ENCODE measurements around the gene SLC25A13. TPM values are rescaled to one million over a fixed set of nuclear protein-coding genes. Genes with fewer than 3 reads are reported as not detected.
A peak's percentile ranks its signal among the peaks of the same experiment; 100 is the strongest.

SLC25A13 gene
- total and polyA plus RNA-seq, 2 donors (not counting 1 experiment from before 2014, with no cell fraction given), result 6.9 to 12.0 TPM

DNA sequence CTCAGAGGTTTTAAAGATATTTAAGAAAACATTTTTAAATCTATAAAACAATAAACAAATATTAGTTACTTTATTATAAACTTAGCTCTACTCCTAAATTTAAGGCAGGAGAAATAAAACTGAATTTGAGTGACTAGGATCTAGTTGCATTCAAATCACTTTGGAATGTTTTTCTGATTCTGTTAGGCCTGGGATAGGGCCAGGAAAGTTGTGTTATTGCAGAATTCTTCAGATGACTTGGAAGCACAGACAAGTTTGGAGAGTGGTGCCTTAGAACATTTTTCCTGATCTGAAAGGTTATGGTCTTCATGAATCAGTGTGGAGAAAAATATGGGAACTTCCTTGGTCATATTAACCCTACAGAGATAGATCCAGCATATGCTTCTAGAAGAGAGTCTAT, 15.6 kb upstream of the SLC25A13 start:
- Histone ChIP-seq H3K27ac (ENCODE audit: insufficient read depth, low read length) (no peak overlapping the region), H4K20me1 (ENCODE audit: control insufficient read depth, extremely low read depth, insufficient read depth, low read length) (no peaks in the 10 kb centered on the region), H3K27me3 (ENCODE audit: control insufficient read depth, insufficient read depth, low read length) (no peaks in the 10 kb centered on the region), H3K36me3 (ENCODE audit: control insufficient read depth, insufficient read depth, low read length) (no peaks in the 10 kb centered on the region), H2AFZ (ENCODE audit: low read length) (no peak overlapping the region), H3K79me2 (ENCODE audit: control insufficient read depth, insufficient read depth, low read length) (no peaks in the 10 kb centered on the region), H3K9me3 (ENCODE audit: control insufficient read depth, insufficient read depth, low read depth, low read length) (no peaks in the 10 kb centered on the region), H3K4me3 (replicated peaks in 1 of 4; ENCODE audit: control extremely low read depth in 1 of 4, insufficient read depth in 1 of 4, low read depth in 3 of 4, low read length in 4 of 4) (no peak overlapping the region), H3K4me2 (ENCODE audit: extremely low read depth, insufficient read depth, low read length) (no peak overlapping the region), H3K4me1 (ENCODE audit: control insufficient read depth, extremely low read depth, insufficient read depth, low read length) (no peaks in the 10 kb centered on the region), H3K9ac (ENCODE audit: insufficient read depth, low read length) (no peak overlapping the region)
- peak in 1 of 2 donors; percentile 34 for DNase-seq (ENCODE audit: low read depth in 2 of 2)
- TF ChIP-seq EZH2 (IDR thresholded peaks at IDR 0.05; ENCODE audit: low read length, missing control alignments), result no peak
- TF ChIP-seq, protein P1, sequence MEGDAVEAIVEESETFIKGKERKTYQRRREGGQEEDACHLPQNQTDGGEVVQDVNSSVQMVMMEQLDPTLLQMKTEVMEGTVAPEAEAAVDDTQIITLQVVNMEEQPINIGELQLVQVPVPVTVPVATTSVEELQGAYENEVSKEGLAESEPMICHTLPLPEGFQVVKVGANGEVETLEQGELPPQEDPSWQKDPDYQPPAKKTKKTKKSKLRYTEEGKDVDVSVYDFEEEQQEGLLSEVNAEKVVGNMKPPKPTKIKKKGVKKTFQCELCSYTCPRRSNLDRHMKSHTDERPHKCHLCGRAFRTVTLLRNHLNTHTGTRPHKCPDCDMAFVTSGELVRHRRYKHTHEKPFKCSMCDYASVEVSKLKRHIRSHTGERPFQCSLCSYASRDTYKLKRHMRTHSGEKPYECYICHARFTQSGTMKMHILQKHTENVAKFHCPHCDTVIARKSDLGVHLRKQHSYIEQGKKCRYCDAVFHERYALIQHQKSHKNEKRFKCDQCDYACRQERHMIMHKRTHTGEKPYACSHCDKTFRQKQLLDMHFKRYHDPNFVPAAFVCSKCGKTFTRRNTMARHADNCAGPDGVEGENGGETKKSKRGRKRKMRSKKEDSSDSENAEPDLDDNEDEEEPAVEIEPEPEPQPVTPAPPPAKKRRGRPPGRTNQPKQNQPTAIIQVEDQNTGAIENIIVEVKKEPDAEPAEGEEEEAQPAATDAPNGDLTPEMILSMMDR (conservative IDR thresholded peaks at IDR 0.05 in 1 of 2, IDR thresholded peaks at IDR 0.05 in 1 of 2; ENCODE audit: low read depth in 1 of 2, low read length in 2 of 2), result no peak

DNA sequence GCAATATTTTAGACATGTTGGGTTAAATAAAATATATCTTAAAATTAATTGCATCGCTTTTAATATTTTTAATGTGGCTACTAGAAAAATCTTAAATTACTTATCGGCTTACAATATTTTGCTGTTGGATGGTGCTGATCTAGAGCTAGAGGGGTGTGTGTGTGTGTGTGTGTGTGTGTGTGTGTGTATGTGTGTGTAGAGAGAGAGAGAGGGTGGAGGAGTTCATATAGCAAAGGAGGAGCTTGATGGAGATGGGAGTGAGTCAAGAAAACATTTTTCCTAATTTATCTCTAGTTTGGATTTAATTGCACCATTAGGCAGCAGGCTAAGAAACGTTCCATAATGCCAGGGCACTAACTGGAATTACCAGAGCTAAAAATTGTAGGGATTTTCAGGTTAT, 10.4 kb upstream of the SLC25A13 start:
- no peaks in the 10 kb centered on the region for H4K20me1 ChIP-seq (ENCODE audit: control insufficient read depth, extremely low read depth, insufficient read depth, low read length)
- TF ChIP-seq EZH2 (IDR thresholded peaks at IDR 0.05; ENCODE audit: low read length, missing control alignments), result no peak
- TF ChIP-seq, protein P1 (conservative IDR thresholded peaks at IDR 0.05 in 1 of 2, IDR thresholded peaks at IDR 0.05 in 1 of 2; ENCODE audit: low read depth in 1 of 2, low read length in 2 of 2), result no peak
- no peak overlapping the region for H3K4me3 ChIP-seq (replicated peaks in 1 of 4; ENCODE audit: control extremely low read depth in 1 of 4, insufficient read depth in 1 of 4, low read depth in 3 of 4, low read length in 4 of 4)
- no peak for DNase-seq (ENCODE audit: low read depth in 2 of 2)
- no peaks in the 10 kb centered on the region for H3K79me2 ChIP-seq (ENCODE audit: control insufficient read depth, insufficient read depth, low read length)
- H3K4me2 ChIP-seq (ENCODE audit: extremely low read depth, insufficient read depth, low read length), result no peak overlapping the region
- no peaks in the 10 kb centered on the region for H3K9me3 ChIP-seq (ENCODE audit: control insufficient read depth, insufficient read depth, low read depth, low read length)
- no peak overlapping the region for H3K9ac ChIP-seq (ENCODE audit: insufficient read depth, low read length)
- no peak overlapping the region for H2AFZ ChIP-seq (ENCODE audit: low read length)
- H3K36me3 ChIP-seq (ENCODE audit: control insufficient read depth, insufficient read depth, low read length), result no peaks in the 10 kb centered on the region
- no peaks in the 10 kb centered on the region for H3K4me1 ChIP-seq (ENCODE audit: control insufficient read depth, extremely low read depth, insufficient read depth, low read length)
- no peak overlapping the region for H3K27ac ChIP-seq (ENCODE audit: insufficient read depth, low read length)
- H3K27me3 ChIP-seq (ENCODE audit: control insufficient read depth, insufficient read depth, low read length), result no peaks in the 10 kb centered on the region

DNA sequence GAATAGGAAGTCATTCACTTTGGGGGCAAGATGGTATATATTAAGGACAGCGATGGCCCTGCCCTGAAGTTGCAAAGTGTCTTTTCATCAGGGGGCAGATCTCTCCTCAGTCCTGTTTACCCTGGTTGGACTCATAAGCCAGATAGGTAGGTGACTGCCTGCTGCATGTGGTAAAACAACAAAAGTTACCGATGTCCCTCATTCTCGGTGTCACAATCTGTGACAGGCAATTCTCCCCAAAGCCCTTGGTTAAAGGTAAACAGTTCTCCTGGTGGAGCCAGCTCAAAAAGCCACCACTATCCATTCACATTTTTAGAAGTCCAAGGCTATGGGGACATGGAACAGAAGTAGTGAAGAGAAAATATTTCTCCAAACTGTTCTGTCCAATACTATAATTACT, 9.9 kb upstream of the SLC25A13 start:
- Histone ChIP-seq H3K4me2 (ENCODE audit: extremely low read depth, insufficient read depth, low read length) (no peak overlapping the region), H3K36me3 (ENCODE audit: control insufficient read depth, insufficient read depth, low read length) (no peaks in the 10 kb centered on the region), H3K9me3 (ENCODE audit: control insufficient read depth, insufficient read depth, low read depth, low read length) (no peaks in the 10 kb centered on the region), H3K27ac (ENCODE audit: insufficient read depth, low read length) (no peak overlapping the region), H2AFZ (ENCODE audit: low read length) (no peak overlapping the region), H4K20me1 (ENCODE audit: control insufficient read depth, extremely low read depth, insufficient read depth, low read length) (no peaks in the 10 kb centered on the region), H3K27me3 (ENCODE audit: control insufficient read depth, insufficient read depth, low read length) (no peaks in the 10 kb centered on the region), H3K4me3 (replicated peaks in 1 of 4; ENCODE audit: control extremely low read depth in 1 of 4, insufficient read depth in 1 of 4, low read depth in 3 of 4, low read length in 4 of 4) (no peak overlapping the region), H3K4me1 (ENCODE audit: control insufficient read depth, extremely low read depth, insufficient read depth, low read length) (no peaks in the 10 kb centered on the region), H3K79me2 (ENCODE audit: control insufficient read depth, insufficient read depth, low read length) (no peaks in the 10 kb centered on the region), H3K9ac (ENCODE audit: insufficient read depth, low read length) (no peak overlapping the region)
- DNase-seq (ENCODE audit: low read depth in 2 of 2), result no peak
- TF ChIP-seq, protein P1 (conservative IDR thresholded peaks at IDR 0.05 in 1 of 2, IDR thresholded peaks at IDR 0.05 in 1 of 2; ENCODE audit: low read depth in 1 of 2, low read length in 2 of 2), result no peak
- no peak for TF ChIP-seq EZH2 (IDR thresholded peaks at IDR 0.05; ENCODE audit: low read length, missing control alignments)
